Fibroblast of pulmonary artery (primary cell): ENCODE measurements around the gene GTF2A1L.
"Not testable (repeated sequence)": the region's sequence is repeated elsewhere in the genome, so short reads cannot be mapped to it uniquely, and the experiment has no call there.

Source experiments
- DNase-seq: peaks from one replicate; pipeline ENCODE4 v3.0.0-alpha.2; 2010; ENCODE audit warnings: low read depth
- H3K4me3 ChIP-seq: replicated peaks from 2 replicates; pipeline ENCODE4 v1.5.1; 2011; ENCODE audit warnings: low read depth, mild to moderate bottlenecking, control low read depth, low read length, moderate library complexity
- TF ChIP-seq, protein P1 (sequence below): IDR thresholded peaks from 2 replicates; pipeline ENCODE4 v1.5.1; 2011; ENCODE audit warnings: mild to moderate bottlenecking, control low read depth, low read length, inconsistent platforms; ENCODE audit errors: missing control alignments

GTF2A1L gene

DNA sequence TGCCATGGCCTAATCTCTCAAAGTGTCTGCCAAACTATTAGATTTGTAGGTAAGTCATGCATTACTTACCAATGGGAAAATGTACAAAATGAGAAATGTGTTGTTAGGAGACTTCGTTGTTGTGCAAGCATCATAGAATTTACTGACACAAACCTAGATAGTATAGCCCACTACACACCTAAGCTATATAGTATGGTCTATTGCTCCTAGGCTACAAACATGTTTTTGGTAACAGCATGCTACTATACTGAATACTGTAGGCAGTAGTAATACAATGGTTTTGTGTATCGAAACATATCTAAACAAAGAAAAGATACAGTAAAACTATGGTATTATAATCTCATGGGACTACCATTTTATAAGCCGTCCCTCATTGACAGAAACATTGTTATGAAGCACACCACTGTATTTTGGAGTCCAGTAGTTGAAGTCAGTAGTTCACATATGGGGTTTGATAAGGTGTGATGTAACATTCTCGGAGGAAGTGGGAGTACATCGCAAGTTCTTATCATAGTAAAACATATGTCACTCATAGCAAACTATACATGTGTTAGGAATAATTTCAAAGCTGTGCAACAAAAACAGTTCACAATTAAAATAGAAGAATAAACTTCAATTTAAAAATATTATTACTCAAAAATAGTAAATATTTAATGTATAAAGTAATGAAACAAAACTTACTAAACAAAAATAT, 12.0 kb upstream of the GTF2A1L start:
- peak; percentile 17 for DNase-seq
- TF ChIP-seq, protein P1, sequence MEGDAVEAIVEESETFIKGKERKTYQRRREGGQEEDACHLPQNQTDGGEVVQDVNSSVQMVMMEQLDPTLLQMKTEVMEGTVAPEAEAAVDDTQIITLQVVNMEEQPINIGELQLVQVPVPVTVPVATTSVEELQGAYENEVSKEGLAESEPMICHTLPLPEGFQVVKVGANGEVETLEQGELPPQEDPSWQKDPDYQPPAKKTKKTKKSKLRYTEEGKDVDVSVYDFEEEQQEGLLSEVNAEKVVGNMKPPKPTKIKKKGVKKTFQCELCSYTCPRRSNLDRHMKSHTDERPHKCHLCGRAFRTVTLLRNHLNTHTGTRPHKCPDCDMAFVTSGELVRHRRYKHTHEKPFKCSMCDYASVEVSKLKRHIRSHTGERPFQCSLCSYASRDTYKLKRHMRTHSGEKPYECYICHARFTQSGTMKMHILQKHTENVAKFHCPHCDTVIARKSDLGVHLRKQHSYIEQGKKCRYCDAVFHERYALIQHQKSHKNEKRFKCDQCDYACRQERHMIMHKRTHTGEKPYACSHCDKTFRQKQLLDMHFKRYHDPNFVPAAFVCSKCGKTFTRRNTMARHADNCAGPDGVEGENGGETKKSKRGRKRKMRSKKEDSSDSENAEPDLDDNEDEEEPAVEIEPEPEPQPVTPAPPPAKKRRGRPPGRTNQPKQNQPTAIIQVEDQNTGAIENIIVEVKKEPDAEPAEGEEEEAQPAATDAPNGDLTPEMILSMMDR, result no peak
- H3K4me3 ChIP-seq, result no peak overlapping the region

DNA sequence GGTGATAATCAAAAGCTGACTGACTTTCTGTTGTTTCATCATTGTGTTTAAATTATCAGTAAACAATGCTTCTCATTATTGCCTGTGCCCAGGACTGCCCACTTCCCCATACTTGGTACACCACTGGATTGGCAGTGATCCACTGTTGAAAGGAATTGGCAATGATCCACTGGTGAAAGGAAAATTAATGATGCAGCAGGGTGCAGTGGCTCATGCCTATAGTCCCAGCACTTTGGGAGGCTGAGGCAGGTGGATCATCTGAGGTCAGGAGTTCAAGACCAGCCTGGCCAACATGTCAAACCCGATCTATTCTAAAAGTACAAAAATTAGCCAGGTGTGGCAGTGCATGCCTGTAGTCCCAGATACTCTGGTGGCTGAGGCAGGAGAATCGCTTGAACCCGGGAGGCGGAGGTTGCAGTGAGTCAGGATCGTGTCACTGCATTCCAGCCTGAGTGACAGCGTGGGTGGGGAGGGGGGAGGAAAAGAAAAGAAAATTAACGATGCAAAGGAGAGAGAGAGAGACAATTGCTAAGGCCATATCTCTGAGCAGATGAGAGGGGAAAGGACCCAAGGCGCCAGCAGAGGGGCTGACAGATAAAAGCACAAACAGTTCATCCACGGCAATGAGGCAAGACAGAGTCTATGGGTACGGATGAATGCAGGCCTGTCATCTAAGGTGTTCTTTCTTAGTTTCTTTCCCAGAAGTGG, 10.2 kb upstream of the GTF2A1L start:
- DNase-seq, result peak; percentile 43
- no peak overlapping the region for H3K4me3 ChIP-seq
- TF ChIP-seq, protein P1, result no peak

DNA sequence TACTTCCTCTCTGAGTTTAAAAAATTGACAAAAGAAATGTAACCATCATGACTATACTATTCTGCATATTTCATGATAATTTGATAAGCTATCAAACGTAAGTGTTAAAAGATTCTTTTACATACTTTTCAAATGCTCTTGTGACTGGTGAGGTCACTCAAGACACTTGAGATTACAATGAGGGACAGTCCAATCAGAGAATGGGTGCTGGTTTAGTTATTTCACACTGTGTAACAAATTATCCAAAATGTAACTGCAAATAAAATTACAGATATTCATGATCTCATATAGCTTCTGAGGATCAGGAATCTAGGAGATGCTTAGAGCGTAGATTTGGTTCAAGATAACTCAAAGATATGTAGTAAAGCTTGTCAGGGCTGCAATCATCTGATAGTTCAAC, 4.4 kb upstream of the GTF2A1L start:
- no peak for DNase-seq
- TF ChIP-seq, protein P1, result no peak

DNA sequence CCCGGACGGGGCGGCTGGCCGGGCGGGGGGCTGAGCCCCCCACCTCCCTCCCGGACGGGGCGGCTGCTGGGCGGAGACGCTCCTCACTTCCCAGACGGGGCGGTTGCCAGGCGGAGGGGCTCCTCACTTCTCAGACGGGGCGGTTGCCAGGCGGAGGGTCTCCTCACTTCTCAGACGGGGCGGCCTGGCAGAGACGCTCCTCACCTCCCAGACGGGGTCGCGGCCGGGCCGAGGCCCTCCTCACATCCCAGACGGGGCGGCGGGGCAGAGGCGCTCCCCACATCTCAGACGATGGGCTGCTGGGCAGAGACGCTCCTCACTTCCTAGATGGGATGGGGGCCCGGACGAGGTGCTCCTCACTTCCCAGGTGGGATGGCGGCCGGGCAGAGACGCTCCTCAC, 3.1 kb upstream of the GTF2A1L start:
- not testable (repeated sequence) for DNase-seq, H3K4me3 ChIP-seq

More for the DNA sequence above, 4.4 kb upstream of the GTF2A1L start:
- no peak overlapping the region for H3K4me3 ChIP-seq

DNA sequence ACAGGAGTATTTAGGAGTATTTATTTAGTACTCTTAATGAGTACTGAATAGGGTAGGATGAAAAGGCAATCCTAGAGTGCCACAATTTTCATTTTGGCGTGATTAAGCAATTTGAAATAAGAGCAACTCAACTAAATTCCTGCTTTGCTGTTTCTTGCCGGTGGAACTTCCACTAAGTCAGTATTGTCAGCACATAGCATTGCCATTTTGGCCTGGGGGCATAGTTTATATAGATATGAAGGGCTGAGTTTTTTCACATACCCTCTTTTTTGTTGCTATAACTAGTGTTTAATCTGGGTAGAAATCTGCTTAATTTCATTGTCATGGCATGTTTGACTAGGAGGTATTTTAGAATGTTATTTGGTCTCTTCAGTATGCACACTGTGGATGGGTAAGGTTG, 1.9 kb downstream of the GTF2A1L start:
- no peak for DNase-seq
- TF ChIP-seq, protein P1, result no peak
- no peak overlapping the region for H3K4me3 ChIP-seq

DNA sequence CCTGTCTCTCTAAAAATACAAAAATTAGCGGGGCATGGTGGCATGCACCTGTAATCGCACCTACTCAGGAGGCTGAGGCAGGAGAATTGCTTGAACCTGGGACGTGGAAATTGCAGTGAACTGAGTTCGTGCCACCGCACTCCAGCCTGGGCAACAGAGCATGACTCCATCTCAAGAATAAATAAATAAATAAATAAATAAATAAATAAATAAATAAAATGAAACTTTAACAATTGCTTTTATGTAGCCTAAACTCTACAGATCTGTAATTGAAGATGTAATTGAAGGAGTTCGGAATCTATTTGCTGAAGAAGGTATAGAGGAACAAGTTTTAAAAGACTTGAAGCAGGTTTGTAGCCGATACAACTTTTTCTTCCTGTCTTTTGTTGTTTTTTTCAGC, 2.9 kb downstream of the GTF2A1L start:
- H3K4me3 ChIP-seq, result no peak overlapping the region
- TF ChIP-seq, protein P1, result no peak
- DNase-seq, result no peak

DNA sequence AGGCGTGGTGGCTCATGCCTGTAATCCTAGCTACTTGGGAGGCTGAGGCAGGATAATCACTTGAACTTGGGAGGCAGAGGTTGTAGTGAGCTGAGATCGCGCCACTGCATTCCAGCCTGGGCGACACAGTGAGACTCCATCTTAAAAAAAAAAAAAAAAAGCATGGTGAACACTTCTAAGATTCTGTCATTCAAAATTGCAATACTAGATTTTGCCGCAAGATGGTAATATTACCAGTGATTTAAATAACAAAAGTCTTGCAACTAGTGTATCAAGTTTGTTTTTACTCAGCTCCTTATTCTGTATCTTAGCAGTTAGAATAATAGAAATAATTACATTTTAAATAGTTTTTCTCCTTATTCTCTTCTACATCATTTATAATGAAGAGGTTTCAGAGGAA, 5.0 kb downstream of the GTF2A1L start:
- H3K4me3 ChIP-seq, DNase-seq: not testable (repeated sequence)

DNA sequence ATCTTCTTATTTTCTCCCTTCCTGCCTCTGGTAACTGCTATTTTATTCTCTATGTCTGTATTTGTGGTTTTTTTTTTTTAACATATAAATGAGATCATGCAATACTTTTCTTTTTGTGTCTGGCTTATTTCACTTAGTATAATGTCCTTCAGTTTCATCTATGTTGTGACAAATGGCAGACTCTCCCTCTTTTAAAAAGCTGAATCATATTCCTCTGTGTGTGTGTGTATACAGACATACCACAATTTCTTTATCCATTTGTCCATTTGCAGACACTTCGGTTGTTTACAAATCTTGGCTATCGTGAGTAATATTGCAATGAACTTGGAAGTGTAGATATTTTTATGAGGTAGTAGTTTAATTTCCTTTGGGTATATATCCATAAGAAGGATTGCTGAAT, 7.0 kb downstream of the GTF2A1L start:
- DNase-seq, result no peak
- TF ChIP-seq, protein P1, result no peak
- no peak overlapping the region for H3K4me3 ChIP-seq
